Calu3 (cell line): ENCODE data around the gene SHISA9. TPM values are rescaled to one million over a fixed set of nuclear protein-coding genes. Genes with fewer than 3 reads are reported as not detected.

Source experiments
- BruUV-seq: library from RNA; stranded (reverse); fragments of 400-500 nt; replicated peaks from 2 replicates; lab custom pipeline; 2021; lab: Mats Ljungman, UMichigan
- CTCF ChIA-PET: fragments of 300-600 bp; sonication (Branson Sonifier 250); formaldehyde crosslinking; loops from one replicate; lab custom pipeline; 2022; ENCODE audit warnings: antibody characterized with exemption; lab: Charles Lee
- DNase-seq: peaks from one replicate; pipeline ENCODE4 v3.0.0; 2022
- H3K27ac Mint-ChIP-seq: one replicate; pipeline ENCODE4 v1.8.0; 2022; ENCODE audit warnings: mixed read lengths; ENCODE audit not compliant: unreplicated experiment
- H3K27me3 Mint-ChIP-seq: one replicate; pipeline ENCODE4 v1.8.0; 2022; ENCODE audit warnings: mixed read lengths; ENCODE audit not compliant: unreplicated experiment
- H3K36me3 Mint-ChIP-seq: one replicate; pipeline ENCODE4 v1.8.0; 2022; ENCODE audit warnings: mild to moderate bottlenecking, moderate library complexity, mixed read lengths; ENCODE audit not compliant: insufficient read depth, unreplicated experiment
- H3K4me1 Mint-ChIP-seq: one replicate; pipeline ENCODE4 v1.8.0; 2022; ENCODE audit warnings: mild to moderate bottlenecking, low read depth, mixed read lengths; ENCODE audit not compliant: unreplicated experiment
- H3K4me3 Mint-ChIP-seq: one replicate; pipeline ENCODE4 v1.8.0; 2022; ENCODE audit warnings: mild to moderate bottlenecking, low read depth, moderate library complexity, mixed read lengths; ENCODE audit not compliant: unreplicated experiment
- H3K9me3 Mint-ChIP-seq: one replicate; pipeline ENCODE4 v1.8.0; 2022; ENCODE audit warnings: low read depth, mixed read lengths; ENCODE audit not compliant: unreplicated experiment
- intact Hi-C: fragments of 100-400 bp; cut with micrococcal nuclease; formaldehyde crosslinking; loops from one replicate; pipeline ENCODE4 v1.10.0; 2022; ENCODE audit not compliant: unreplicated experiment
- total RNA-seq: library from RNA; stranded (reverse); gene quantifications from 2 replicates; pipeline ENCODE4 v1.2.3, GENCODE V29; 2022
- TF ChIP-seq, protein P1 (sequence below): fragments of 200-600 bp; IDR thresholded peaks from one replicate; pipeline ENCODE4 v1.8.0; 2022; ENCODE audit warnings: antibody characterized with exemption; ENCODE audit not compliant: unreplicated experiment

SHISA9 gene
- total RNA-seq, 1 experiment from 2014 or later: not detected

DNA sequence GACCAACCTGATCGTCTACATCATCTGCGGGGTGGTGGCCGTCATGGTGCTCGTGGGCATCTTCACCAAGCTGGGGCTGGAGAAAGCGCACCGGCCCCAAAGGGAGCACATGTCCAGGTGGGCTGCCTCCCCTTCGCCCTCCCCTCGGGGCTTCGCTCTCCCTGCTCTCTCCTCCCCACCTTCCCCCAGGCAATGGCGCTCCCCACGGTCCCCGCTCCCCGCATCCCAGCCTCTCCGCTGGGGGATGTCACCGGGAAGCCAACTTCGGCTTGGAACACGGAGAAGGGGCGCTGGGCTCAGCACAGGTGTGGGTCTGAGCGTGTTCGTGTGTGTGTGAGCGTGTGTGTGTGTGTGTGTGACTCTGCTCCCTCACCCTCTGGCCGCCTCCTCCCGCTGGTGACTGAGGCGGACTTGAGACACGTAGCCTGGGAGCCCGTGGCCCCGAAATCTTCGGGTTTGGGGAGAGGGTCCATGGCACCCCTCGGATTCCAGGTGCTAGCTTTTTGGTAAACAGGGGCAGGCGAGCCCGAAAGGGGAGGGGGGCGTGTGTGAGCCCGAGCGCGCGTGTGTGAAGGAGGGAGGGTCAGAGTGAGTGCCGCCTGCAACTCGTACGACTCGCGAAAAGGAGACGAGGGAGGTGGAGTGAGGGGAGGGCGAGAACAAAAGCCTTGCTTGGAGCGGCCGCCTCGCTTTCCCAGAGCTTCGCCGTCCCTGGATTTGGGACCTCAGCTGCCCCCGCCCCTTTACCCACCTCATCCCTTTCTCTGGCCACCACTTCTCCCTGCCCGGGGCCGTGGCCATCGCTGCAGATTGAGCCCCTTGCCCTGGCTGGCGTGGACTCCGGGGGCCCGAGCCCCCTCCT is 1.3 kb downstream of the SHISA9 start:
- intact Hi-C loops: no loop called here
- no TSS peak for BruUV-seq
- H3K27ac Mint-ChIP-seq: no peak overlapping the region

DNA sequence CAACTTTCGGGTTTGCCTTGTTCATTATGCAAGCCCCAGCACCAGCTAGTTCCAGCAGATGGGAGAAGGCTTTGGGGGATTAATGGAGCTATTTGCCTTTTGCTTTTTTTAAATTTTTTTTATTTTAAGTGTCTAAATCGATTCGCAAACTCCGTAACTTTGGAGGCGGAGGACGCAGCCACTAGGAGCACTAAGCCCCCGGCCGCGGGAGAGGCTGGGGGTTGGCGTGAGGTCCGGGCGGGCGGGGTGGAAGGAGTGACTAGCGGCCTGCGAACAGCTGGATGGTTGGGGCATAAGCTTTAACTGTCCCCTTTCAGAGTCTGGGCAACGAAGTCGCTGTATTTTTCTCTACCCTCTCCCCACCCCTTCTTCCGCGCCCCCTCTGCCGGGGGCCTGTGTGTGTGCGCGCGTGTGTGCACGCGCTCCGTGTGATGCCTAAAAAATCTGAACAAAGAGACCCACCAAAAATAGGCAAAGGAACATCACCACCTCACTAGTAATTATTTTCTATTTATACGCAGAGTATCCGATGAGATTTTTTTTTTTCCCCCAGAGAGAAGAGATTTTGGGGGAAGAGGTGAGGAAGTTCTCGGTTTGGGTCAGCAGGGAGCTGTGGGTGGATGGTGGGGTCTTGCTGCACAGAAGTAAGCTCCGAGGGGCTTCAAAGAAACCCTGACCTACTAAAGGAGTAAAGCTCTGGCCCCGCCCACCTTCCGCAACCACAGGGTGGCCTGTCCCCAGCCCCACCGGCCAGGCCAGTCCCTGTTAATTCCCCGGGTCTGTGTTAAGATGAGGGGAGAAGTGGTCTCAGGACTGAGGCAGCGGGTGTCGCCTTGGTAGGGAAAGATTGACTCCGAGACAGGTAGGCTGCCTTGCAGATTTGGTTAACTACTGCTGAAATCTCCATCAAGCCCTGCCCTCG is 2.3 kb downstream of the SHISA9 start:
- intact Hi-C loops: no loop called here
- Mint-ChIP-seq H3K9me3 (no peaks in the 10 kb centered on the region), H3K36me3 (no peaks in the 10 kb centered on the region), H3K27me3 (peaks cover 31% of the 10 kb centered on the region), H3K4me3 (no peak overlapping the region), H3K27ac (no peak overlapping the region), H3K4me1 (no peaks in the 10 kb centered on the region)
- no peak for DNase-seq
- TF ChIP-seq, protein P1, sequence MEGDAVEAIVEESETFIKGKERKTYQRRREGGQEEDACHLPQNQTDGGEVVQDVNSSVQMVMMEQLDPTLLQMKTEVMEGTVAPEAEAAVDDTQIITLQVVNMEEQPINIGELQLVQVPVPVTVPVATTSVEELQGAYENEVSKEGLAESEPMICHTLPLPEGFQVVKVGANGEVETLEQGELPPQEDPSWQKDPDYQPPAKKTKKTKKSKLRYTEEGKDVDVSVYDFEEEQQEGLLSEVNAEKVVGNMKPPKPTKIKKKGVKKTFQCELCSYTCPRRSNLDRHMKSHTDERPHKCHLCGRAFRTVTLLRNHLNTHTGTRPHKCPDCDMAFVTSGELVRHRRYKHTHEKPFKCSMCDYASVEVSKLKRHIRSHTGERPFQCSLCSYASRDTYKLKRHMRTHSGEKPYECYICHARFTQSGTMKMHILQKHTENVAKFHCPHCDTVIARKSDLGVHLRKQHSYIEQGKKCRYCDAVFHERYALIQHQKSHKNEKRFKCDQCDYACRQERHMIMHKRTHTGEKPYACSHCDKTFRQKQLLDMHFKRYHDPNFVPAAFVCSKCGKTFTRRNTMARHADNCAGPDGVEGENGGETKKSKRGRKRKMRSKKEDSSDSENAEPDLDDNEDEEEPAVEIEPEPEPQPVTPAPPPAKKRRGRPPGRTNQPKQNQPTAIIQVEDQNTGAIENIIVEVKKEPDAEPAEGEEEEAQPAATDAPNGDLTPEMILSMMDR: no peak
- no TSS peak for BruUV-seq
- CTCF ChIA-PET: interaction anchor here (1.5 kb wide), 1 partner anchor 8 kb away, joined by 3 read pairs; no protein-coding TSS in a partner anchor

More for the DNA sequence above, 1.3 kb downstream of the SHISA9 start:
- H3K36me3 Mint-ChIP-seq: no peaks in the 10 kb centered on the region
- TF ChIP-seq, protein P1: no peak
- no peak for DNase-seq
- H3K4me1 Mint-ChIP-seq: no peaks in the 10 kb centered on the region
- no peak overlapping the region for H3K4me3 Mint-ChIP-seq
- H3K27me3 Mint-ChIP-seq: peaks cover 22% of the 10 kb centered on the region
- H3K9me3 Mint-ChIP-seq: no peaks in the 10 kb centered on the region
- CTCF ChIA-PET: no interaction called here

DNA sequence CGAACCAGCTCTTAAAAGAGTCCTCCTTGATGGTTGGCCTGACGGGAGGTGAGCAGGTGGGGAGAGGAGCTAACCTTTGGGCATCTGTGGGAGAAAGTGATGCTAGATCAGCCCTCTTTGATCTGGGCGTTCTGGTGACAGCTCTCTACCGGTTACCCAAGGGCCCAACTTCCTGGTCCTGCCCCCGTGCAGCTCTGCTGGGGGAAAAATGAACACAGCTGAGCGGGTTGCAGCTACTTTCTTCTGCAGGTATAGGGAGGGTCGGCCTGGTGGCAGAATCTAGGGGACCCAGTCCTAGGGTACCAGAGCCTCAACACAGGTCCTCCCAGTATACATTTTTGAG is 2.9 kb downstream of the SHISA9 start:
- intact Hi-C loops: no loop called here
- Mint-ChIP-seq H3K4me3 (no peak overlapping the region), H3K27ac (no peak overlapping the region), H3K9me3 (no peaks in the 10 kb centered on the region), H3K36me3 (no peaks in the 10 kb centered on the region), H3K4me1 (no peaks in the 10 kb centered on the region), H3K27me3 (peaks cover 38% of the 10 kb centered on the region)
- no peak for DNase-seq
- BruUV-seq: no TSS peak
- CTCF ChIA-PET: interaction anchor here (1.5 kb wide), 1 partner anchor 9 kb away, joined by 3 read pairs; no protein-coding TSS in a partner anchor
- TF ChIP-seq, protein P1: no peak

DNA sequence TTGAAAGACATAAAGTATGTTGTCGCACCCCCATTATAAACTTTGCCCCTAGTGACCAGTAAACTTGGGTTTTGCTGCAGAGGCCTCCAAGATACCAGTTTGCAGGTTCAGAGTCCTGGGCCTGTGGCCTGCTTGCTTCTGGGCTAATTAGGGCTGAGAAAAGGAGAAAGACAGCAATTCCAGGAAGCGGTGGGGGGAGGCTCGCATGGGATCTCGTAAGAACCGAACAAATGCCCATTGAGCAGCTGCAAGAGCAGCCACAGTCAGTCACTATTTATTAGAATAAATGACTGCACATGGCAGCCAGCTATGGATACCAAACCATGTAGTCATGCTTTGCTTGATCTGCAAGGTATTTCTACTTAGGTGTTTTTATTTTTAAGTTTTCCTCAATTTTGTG is 4.9 kb downstream of the SHISA9 start:
- BruUV-seq: no TSS peak
- no peak overlapping the region for H3K27ac Mint-ChIP-seq
- CTCF ChIA-PET: no interaction called here
- H3K4me3 Mint-ChIP-seq: no peak overlapping the region
- H3K27me3 Mint-ChIP-seq: peaks cover 48% of the 10 kb centered on the region
- H3K9me3 Mint-ChIP-seq: no peaks in the 10 kb centered on the region
- no peaks in the 10 kb centered on the region for H3K36me3 Mint-ChIP-seq
- no peaks in the 10 kb centered on the region for H3K4me1 Mint-ChIP-seq
- TF ChIP-seq, protein P1: no peak
- DNase-seq: no peak
- intact Hi-C loops: no loop called here
